CD14-positive monocyte (primary cell): ENCODE results near the gene DHRS7B. TPM values are rescaled to one million over a fixed set of nuclear protein-coding genes. Genes with fewer than 3 reads are reported as not detected.
A peak's percentile ranks its signal among the peaks of the same experiment; 100 is the strongest.

ENCODE experiments used
- DNase-seq, 3 donors: peaks; one replicate each; pipeline ENCODE4 v3.0.0-alpha.2; 2011 to 2022
- H2AFZ ChIP-seq: 2 replicates; pipeline ENCODE4 v1.6.0; 2012; ENCODE audit warnings: mild to moderate bottlenecking, low read depth, low read length, inconsistent platforms; ENCODE audit not compliant: insufficient read depth, poor library complexity, severe bottlenecking
- H3K27ac ChIP-seq, 2 donors: 1 replicate in 1 of 2; 2 replicates in 1 of 2; pipeline ENCODE4 v1.5.1; 2012 to 2013; ENCODE audit warnings: low read length in 2 of 2, control low read depth in 1 of 2, inconsistent platforms in 1 of 2, low read depth in 1 of 2, mild to moderate bottlenecking in 1 of 2
- H3K27me3 ChIP-seq, 2 donors: one replicate each; pipeline versions ENCODE4 v1.6.0 to v1.6.1; 2011 to 2013; ENCODE audit warnings: low read length in 2 of 2; ENCODE audit not compliant: control insufficient read depth in 2 of 2, insufficient read depth in 2 of 2
- H3K36me3 ChIP-seq, 2 donors: replicated peaks in 1 of 2; 1 replicate in 1 of 2; 2 replicates in 1 of 2; pipeline versions ENCODE4 v1.5.1 to v1.6.1; 2012 to 2013; ENCODE audit warnings: low read length in 2 of 2, control low read depth in 1 of 2, inconsistent platforms in 1 of 2, mild to moderate bottlenecking in 1 of 2; ENCODE audit not compliant: insufficient read depth in 2 of 2, control insufficient read depth in 1 of 2
- H3K4me1 ChIP-seq, 2 donors: 1 replicate in 1 of 2; 2 replicates in 1 of 2; pipeline versions ENCODE4 v1.5.1 to v1.6.1; 2012 to 2013; ENCODE audit warnings: low read length in 2 of 2, control low read depth in 1 of 2, inconsistent platforms in 1 of 2, mild to moderate bottlenecking in 1 of 2, moderate library complexity in 1 of 2; ENCODE audit not compliant: insufficient read depth in 2 of 2, control insufficient read depth in 1 of 2
- H3K4me2 ChIP-seq: replicated peaks from 2 replicates; pipeline ENCODE3; 2012; ENCODE audit warnings: low read length, moderate library complexity, mild to moderate bottlenecking; ENCODE audit not compliant: poor library complexity, severe bottlenecking; ENCODE audit errors: extremely low read depth
- H3K4me3 ChIP-seq, 3 experiments: fragments of 200-600 bp in 1 of 3; sonication (generic) in 1 of 3; replicated peaks in 1 of 3; 1 replicate in 2 of 3; 2 replicates in 1 of 3; pipeline ENCODE4 v1.5.1; 2011 to 2013; ENCODE audit warnings: low read length in 3 of 3, mild to moderate bottlenecking in 3 of 3, control low read depth in 2 of 3, low read depth in 2 of 3, inconsistent platforms in 1 of 3, moderate library complexity in 1 of 3
- H3K79me2 ChIP-seq: 2 replicates; pipeline ENCODE4 v1.6.0; 2012; ENCODE audit warnings: mild to moderate bottlenecking, control low read depth, inconsistent platforms, low read length, moderate library complexity; ENCODE audit not compliant: insufficient read depth
- H3K9ac ChIP-seq: 2 replicates; pipeline ENCODE4 v1.6.0; 2017; ENCODE audit warnings: low read length, mild to moderate bottlenecking; ENCODE audit not compliant: insufficient read depth, poor library complexity, severe bottlenecking
- H3K9me3 ChIP-seq, 2 donors: replicated peaks in 1 of 2; 1 replicate in 1 of 2; 2 replicates in 1 of 2; pipeline versions ENCODE4 v1.5.1 to v1.6.1; 2012 to 2013; ENCODE audit warnings: low read length in 2 of 2, control low read depth in 1 of 2; ENCODE audit not compliant: control insufficient read depth in 1 of 2, insufficient read depth in 1 of 2
- H4K20me1 ChIP-seq: 2 replicates; pipeline ENCODE4 v1.6.0; 2012; ENCODE audit warnings: mild to moderate bottlenecking, low read length, control low read depth, moderate library complexity; ENCODE audit not compliant: insufficient read depth
- H3K27ac Mint-ChIP-seq, 7 donors: one replicate each; pipeline ENCODE4 v1.8.0; 2020; ENCODE audit warnings: mild to moderate bottlenecking in 7 of 7, mixed read lengths in 7 of 7, moderate library complexity in 6 of 7, inconsistent platforms in 2 of 7
- H3K27me3 Mint-ChIP-seq, 3 donors: one replicate each; pipeline ENCODE4 v1.8.0; 2021 to 2022; ENCODE audit warnings: low read depth in 3 of 3, mild to moderate bottlenecking in 3 of 3, mixed read lengths in 3 of 3, moderate library complexity in 3 of 3, inconsistent platforms in 1 of 3
- H3K36me3 Mint-ChIP-seq, 2 donors: one replicate each; pipeline ENCODE4 v1.8.0; 2020; ENCODE audit warnings: mixed read lengths in 2 of 2, inconsistent platforms in 1 of 2, mild to moderate bottlenecking in 1 of 2
- H3K4me1 Mint-ChIP-seq: one replicate; pipeline ENCODE4 v1.8.0; 2020; ENCODE audit warnings: mild to moderate bottlenecking, mixed read lengths
- H3K4me3 Mint-ChIP-seq, 2 donors: one replicate each; pipeline ENCODE4 v1.8.0; 2020; ENCODE audit warnings: mild to moderate bottlenecking in 2 of 2, mixed read lengths in 2 of 2, moderate library complexity in 1 of 2
- H3K9me3 Mint-ChIP-seq, 7 donors: one replicate each; pipeline ENCODE4 v1.8.0; 2020 to 2022; ENCODE audit warnings: mixed read lengths in 7 of 7, mild to moderate bottlenecking in 6 of 7, moderate library complexity in 6 of 7, inconsistent platforms in 2 of 7
- WGBS: methylation state at CpG from one replicate; pipeline ENCODE4 v1.1.5; 2013; ENCODE audit warnings: missing lambda C conversion rate; ENCODE audit not compliant: insufficient coverage; 5-methylcytosine and 5-hydroxymethylcytosine counted together
- intact Hi-C, 2 donors: fragments of 100-400 bp; cut with micrococcal nuclease; formaldehyde crosslinking; loops; one replicate each; pipeline versions ENCODE4 v1.15.0 to v1.15.1; 2023
- polyA plus RNA-seq, 3 donors: library from polyadenylated mRNA; depleted of rRNA in 1 of 3; unstranded in 2 of 3; stranded (reverse) in 1 of 3; fragments of 300-500 nt in 2 of 3; fragments of >200 nt in 1 of 3; fragmentation: Illumina TruSeq in 2 of 3; gene quantifications; 1 replicate in 2 of 3; 2 replicates in 1 of 3; pipeline ENCODE4 v1.2.3, GENCODE V29; 2012 to 2021
- TF ChIP-seq, protein P1 (sequence below): fragments of 200-600 bp; IDR thresholded peaks from one replicate; pipeline ENCODE4 v1.8.0; 2022; ENCODE audit warnings: antibody characterized with exemption, mild to moderate bottlenecking

Gene DHRS7B
- polyA plus RNA-seq, 3 donors, result 23.2 to 37.8 (median 33.9) TPM

- H3K9me3 ChIP-seq, result no peaks in the 10 kb centered on the region
- no peak overlapping the region for H3K4me2 ChIP-seq
- H3K79me2 ChIP-seq, result peaks cover 60% of the 10 kb centered on the region
- H3K27me3 ChIP-seq, result no peaks in the 10 kb centered on the region
- H3K9ac ChIP-seq, result no peak overlapping the region
- H3K4me1 ChIP-seq, result no peaks in the 10 kb centered on the region
- Mint-ChIP-seq H3K27me3 (peaks cover 0 to 2% (median 0%) of the 10 kb centered on the region in 3 donors), H3K4me1 (peaks cover 17% of the 10 kb centered on the region), H3K4me3 (no peak overlapping the region), H3K27ac (peak overlapping the region in 5 of 7 donors; percentile 1 to 70 (median 7)), H3K9me3 (peaks cover 0 to 2% (median 0%) of the 10 kb centered on the region in 7 donors), H3K36me3 (peaks cover 41 to 78% of the 10 kb centered on the region in 2 donors)
- H4K20me1 ChIP-seq, result peaks cover 87% of the 10 kb centered on the region
- no peak overlapping the region for H3K27ac ChIP-seq
- TF ChIP-seq, protein P1, sequence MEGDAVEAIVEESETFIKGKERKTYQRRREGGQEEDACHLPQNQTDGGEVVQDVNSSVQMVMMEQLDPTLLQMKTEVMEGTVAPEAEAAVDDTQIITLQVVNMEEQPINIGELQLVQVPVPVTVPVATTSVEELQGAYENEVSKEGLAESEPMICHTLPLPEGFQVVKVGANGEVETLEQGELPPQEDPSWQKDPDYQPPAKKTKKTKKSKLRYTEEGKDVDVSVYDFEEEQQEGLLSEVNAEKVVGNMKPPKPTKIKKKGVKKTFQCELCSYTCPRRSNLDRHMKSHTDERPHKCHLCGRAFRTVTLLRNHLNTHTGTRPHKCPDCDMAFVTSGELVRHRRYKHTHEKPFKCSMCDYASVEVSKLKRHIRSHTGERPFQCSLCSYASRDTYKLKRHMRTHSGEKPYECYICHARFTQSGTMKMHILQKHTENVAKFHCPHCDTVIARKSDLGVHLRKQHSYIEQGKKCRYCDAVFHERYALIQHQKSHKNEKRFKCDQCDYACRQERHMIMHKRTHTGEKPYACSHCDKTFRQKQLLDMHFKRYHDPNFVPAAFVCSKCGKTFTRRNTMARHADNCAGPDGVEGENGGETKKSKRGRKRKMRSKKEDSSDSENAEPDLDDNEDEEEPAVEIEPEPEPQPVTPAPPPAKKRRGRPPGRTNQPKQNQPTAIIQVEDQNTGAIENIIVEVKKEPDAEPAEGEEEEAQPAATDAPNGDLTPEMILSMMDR, result no peak
- H2AFZ ChIP-seq, result no peak overlapping the region
- no peak for DNase-seq
- no peak overlapping the region for H3K4me3 ChIP-seq
- intact Hi-C loops, result no loop called here
- WGBS, result 96% methylated on average over 20 of the region's 20 CpGs
- peaks cover 43 to 87% of the 10 kb centered on the region in 2 donors for H3K36me3 ChIP-seq
Measured at GRCh38 chr17:21198411-21198810, 71.6 kb downstream of the DHRS7B start.

GRCh38 chr17:21199311-21199710, 72.5 kb downstream of the DHRS7B start:
- Histone ChIP-seq H3K4me1 (no peaks in the 10 kb centered on the region), H3K79me2 (peaks cover 69% of the 10 kb centered on the region), H2AFZ (no peak overlapping the region), H4K20me1 (peaks cover 94% of the 10 kb centered on the region), H3K27ac (peak overlapping the region in 1 of 2 donors; percentile 20), H3K27me3 (no peaks in the 10 kb centered on the region), H3K4me3 (no peak overlapping the region), H3K4me2 (no peak overlapping the region), H3K9me3 (no peaks in the 10 kb centered on the region), H3K36me3 (peaks cover 37 to 80% of the 10 kb centered on the region in 2 donors), H3K9ac (no peak overlapping the region)
- H3K9me3 Mint-ChIP-seq, result no peaks in the 10 kb centered on the region
- H3K27ac Mint-ChIP-seq, result peak overlapping the region in 3 of 7 donors; percentile 30 to 80 (median 41)
- peaks cover 39 to 76% of the 10 kb centered on the region in 2 donors for H3K36me3 Mint-ChIP-seq
- intact Hi-C loops, result no loop called here
- H3K4me1 Mint-ChIP-seq, result peaks cover 14% of the 10 kb centered on the region
- 42% methylated on average over 6 of the region's 9 CpGs for WGBS
- peaks cover 0 to 2% (median 0%) of the 10 kb centered on the region in 3 donors for H3K27me3 Mint-ChIP-seq
- DNase-seq, result no peak
- H3K4me3 Mint-ChIP-seq, result no peak overlapping the region
- TF ChIP-seq, protein P1, result no peak
